ENCODE results near the gene ANKRD11.

- TF ChIP-seq CTCF (IDR thresholded peaks at IDR 0.05; ENCODE audit: low read depth, low read length, poor library complexity, severe bottlenecking) (no peak), EZH2phosphoT487 (IDR thresholded peaks at IDR 0.05; ENCODE audit: borderline replicate concordance, low read length) (no peak)
Measured at GRCh38 chr16:89370601-89371000, 119.8 kb downstream of the ANKRD11 start.

All from DOHH2 (cell line).